GM18909 (cell line): ENCODE measurements around the gene TMEM253.

Experiments
- ATAC-seq: cut with Tn5 transposase; IDR thresholded peaks from one replicate; pipeline ENCODE4 v1.9.1; 2021; ENCODE audit warnings: mild to moderate bottlenecking; ENCODE audit not compliant: unreplicated experiment, poor library complexity

The TMEM253 gene

DNA sequence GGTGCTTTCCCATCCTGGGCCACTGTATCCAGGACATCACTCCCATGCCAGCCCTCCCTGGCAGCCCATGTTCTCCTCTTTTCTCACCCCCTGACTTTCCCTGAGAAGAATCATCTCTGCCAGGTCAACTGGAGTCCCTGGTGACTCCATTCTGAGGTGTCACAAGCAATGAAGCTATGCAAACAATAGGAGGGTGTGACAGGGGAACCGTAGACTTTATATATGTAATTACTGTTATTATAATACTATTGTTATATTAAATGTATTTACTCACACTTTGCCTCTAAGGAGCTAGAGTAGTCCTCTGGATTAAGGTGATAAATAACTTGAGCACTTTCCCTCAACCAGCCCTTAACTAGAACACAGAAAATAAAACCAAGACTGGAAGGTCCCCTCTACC, 11.6 kb upstream of the TMEM253 start:
- ATAC-seq: no peak

DNA sequence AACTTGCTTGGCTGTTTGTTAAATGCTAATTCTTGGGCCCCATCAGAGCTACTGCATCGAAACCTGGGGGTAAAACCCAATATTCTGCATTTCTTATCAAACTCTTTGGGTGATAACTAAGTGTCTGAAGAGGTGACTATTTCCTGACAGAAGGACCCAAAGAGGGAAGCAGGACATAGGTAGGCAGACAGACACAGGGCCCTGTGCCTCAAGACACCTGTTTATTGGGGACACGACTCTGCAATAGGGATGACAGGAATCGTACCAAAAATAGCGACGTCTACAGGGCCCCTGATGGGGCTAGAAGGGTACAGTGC, 11.0 kb upstream of the TMEM253 start:
- no peak for ATAC-seq

DNA sequence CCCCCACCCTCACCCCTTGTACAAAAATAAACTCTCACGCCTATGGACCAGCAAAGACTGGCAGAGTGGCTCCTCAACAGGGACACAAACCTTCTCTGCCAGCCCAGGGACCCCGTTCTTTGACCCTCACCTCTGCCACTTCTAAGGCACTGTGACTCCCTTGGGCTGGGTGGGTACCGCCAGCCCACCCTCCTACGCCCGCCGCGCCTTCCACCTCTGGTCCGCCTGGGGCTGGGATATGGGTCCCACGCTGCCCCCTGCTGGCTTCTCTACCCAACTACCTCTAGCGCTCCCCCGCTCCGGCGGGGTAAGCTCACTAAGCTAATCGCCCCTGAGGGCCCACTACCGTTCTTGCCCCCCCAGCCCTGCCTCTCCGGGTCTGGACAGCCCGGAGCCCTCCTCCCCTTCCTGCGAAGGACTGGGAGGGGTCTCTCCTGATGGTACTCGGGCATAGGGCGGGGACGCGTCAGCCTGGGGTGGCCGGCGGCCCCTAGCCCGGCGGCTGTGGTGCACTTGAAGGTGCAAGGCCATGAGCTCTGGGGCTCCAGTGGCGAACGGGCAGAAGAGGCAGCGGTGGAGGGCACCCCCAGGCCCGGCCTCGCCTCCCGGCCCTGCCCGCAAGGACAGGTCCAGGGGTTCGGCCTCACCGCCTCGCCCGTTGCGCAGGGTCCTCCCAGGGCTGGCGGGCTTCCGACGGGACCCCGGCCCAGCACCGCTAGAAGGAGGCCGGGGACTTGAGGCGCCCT, 10.5 kb upstream of the TMEM253 start:
- ATAC-seq: no peak

DNA sequence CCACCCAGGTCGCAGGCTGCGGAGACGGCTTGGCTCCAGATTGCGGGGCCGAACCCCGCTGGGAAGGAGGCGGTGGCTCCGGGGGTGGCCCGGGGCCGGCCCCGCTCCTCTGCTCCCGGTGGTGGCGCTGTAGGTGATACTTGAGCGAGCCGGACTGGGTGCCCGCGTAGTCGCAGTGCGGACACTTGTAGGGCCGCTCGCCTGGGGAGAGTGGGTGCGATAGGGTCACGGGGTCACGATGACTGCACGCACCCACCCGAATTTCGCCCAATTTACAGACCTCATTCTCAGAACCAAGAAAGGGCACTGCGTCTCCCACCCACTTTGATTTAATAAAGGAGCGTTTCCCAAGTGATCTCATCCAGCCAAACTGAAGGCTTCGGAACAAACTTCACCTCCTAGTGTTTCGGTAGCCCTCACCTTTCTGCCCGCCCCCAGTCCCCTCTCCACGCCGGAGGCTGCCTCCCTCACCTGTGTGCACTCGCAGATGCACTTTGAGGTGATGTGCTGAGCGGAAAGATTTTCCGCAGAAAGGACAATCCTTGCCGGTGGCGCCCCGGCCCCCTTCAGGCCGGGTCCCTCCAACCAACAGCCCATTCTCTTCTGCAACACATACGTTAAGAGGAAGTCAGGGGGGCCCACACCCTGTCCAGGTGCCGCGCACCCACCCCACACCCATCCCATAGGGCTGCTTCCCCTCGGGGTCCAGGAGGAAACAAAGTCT, 9.8 kb upstream of the TMEM253 start:
- ATAC-seq: no peak

DNA sequence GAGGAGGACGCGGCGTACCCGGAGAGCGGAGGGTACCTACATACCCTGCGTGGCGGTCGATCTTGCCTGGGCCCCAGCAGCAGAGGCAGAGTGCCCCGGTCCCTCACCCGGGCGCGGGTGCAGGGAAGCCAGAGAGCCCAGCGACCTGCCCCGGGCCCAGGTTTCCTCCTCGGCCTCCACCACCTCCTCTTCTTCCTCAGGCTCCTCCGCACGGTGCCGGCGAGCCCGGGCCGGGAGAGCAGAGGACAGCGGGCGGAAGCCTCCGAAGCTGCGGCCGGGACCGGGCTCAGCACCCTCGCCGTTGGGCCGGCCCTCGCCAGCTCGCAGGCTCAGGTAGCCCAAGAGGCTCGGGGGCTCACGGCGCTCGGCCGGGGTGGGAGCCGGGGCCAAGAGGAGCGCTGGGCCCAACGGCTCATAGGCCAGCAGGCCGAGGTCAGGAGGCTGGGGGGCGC, 9.0 kb upstream of the TMEM253 start:
- ATAC-seq: no peak

DNA sequence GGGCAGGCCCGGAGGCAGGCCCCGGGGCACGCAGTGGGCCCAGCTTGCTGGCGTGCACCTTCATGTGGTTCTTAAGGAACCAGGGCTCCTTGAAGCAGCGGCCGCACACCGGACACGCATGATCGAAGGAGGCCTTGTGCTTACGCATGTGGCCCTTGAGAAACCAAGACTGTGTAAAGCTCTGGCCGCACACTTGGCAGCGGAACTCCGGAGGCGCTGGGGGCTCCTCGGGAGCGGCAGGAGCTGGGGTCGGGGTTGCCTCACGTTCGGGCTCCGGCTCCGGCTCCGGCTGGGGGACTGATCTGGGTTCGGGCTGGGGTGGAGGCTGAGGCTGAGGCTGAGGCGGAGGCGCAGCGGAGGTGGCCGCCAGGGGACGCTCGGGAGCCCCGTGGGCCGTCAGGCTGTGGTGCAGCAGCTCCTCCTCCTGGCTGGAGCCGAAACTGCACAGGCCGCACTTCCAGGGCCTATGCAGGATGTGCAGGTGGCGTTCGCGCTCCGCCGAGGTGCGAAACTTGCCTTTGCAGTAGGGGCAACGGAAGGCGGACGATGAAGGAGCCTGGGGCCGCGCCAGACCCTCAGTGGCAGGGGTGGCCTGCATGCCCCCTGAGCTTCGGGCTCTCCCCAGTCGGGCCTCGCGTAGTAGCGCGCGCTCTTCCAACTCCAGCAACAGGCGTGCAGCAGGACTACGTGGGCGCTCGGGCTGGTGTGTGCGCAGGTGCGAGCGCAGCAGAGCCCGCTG, 8.4 kb upstream of the TMEM253 start:
- ATAC-seq: peak; percentile 89

DNA sequence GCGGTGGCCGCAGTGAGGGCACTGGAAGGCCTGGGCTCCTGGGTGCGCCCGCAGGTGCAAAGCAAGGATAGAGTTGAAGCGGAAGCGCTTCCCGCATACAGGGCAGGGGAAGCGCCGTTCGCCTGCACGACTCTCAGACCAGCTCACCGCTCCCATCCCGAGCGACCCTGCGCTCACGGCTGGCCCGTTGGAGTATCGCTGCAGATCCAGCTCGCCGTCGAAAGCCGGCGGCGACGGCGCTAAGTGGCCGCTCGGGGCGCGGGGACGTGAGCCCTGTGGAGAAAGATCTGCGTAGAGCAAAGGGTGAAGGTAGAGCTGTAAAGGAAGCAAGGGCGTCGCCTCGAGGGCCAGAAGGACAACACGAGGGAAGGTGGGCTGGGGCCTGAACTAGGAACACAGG, 7.8 kb upstream of the TMEM253 start:
- no peak for ATAC-seq

DNA sequence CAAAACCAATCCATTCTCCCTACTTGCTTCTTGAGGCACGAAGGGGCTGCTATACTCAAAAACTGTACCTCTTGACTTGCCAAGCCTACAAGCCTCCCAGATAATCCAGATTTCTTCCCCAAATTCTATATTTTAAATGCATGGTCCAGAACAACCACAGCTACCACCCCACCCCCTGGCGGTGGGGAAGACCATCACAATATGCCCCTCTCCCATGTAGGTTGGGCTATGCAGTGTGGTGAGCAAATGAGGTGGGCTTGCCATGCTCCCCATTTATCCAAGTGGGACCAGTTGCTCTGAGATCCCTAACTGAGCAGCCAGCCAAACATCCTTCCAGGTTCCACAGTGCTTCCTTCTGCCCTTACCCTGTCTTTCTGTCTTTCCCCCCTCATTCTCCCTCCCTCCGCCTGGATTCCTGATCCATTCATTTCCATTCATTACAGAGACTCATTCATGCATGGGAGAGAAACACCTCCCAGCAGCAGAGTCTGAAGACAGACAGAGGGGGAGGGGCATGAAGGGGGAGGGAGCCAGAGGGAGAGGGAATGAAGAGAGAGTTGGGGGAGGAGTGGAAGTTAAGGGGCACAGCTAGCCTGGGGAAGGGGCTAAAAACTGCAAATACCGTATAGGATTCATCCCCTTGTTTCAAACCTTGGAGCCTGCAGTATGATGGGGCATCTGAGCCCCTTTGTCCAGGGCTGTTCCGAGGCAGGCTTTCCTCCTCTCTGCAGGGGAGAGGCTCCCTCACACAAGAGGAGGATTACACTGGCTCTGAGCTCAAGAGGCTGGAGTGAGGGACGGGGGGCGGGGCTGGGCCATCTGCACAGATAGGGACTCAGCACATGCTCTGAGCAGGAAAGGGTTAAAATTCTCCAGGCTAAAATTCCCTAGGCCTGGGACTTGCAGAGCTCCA, 6.8 kb upstream of the TMEM253 start:
- ATAC-seq: no peak

DNA sequence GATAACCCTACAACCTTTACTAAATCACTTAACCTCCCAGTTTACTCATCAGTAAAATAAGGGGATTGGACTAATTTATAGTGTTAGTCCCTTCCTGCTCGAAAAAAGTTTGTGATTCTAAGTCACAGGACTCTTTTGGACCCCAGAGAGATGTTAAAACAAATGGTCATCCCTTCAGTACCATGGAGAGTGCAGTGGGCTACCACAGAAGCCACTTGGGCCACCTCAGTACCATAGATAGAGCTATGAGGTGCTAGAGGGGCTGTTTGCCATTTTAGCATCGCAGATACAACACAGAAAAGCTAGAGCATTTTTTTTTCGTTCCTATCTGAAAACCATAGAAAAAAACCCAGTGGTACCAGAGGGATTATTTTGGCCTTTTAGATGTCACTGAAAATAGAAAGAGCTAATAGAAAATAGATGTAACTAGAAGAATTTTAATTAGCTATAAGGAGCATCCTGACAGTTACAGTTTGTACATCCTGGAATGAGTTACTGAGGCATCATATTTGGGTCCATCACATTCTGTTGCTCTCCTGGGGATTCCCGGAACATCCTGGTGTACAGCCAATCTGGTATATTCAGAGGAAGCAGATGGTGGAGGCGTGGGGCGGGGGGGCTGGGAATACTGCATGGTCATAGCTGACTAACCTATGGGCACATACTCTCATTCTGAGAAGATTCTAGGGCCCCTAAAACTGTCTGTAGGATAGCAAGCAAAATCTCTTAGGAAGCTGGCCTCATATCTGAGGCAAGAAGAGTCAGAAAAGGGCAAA, 5.2 kb upstream of the TMEM253 start:
- no peak for ATAC-seq

DNA sequence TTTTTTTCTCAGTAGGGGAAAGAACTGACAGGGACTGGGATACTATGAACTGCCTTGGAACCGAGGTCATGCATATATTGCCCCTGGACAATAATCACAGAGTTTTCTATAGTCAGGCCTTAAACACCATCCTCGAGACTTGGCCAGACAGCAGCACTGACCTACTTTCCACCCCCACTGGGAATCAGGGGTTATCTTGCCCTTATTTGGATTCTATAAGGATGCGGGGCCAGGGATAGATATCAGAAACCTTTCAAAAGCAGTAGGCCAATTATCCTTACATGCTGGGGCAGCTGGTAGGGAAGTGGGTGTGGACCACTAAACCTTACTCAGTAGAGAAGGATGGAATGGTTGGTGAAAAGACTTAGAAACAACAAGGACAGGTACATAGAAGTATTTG, 4.4 kb upstream of the TMEM253 start:
- no peak for ATAC-seq

DNA sequence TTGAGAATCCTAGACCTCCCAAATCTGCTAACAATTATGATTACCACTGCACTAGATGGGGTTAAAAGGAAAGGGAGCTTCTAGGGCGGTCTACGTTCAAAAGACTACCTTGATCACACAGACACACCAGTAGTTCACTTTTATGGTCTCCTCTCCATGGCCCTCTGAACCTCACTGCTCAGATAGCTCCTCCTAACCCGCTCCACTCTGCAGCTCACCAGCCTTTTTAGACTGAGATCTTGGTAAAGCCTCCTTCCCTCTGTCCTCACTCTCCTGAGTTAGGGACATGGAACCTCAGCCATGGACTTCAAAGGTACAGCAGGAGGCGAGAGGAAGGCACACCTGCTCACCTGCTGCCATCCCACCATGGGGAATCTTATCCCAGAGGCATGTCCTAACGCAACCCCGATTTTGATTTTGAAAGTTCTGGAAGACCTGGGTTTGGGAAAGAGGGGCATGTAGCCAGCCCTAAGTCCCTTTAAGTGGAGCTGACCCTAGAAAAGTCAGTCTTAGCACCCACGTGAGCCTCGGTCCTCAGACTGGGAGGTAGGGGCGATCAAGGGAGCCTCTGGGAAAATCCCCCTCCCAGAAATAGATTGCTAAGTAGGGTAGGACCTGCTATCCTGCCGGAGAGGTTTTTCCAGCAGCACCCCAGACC, 3.8 kb upstream of the TMEM253 start:
- ATAC-seq: no peak

DNA sequence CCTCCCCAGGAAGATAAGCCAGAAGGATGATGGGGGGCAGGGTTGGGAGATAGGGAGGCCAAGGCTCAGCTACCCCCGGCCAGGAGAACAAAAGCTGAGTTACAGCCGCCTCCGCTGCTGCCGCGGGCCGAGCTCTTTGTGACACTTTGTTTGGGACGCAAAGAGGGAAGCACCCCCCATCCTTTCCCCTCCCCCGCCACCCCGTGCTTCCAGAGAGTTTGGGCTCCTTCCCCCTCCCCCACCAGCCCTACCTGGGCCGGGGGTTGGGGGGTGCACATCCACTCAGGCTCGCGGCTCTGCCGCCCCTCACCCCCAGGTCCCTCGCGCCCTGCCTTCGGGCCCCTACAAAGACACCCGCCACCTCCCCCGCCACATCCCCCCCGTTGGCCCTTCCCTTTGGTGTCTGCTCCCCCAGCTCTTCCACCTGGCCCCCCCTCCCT, 3.2 kb upstream of the TMEM253 start:
- ATAC-seq: no peak

DNA sequence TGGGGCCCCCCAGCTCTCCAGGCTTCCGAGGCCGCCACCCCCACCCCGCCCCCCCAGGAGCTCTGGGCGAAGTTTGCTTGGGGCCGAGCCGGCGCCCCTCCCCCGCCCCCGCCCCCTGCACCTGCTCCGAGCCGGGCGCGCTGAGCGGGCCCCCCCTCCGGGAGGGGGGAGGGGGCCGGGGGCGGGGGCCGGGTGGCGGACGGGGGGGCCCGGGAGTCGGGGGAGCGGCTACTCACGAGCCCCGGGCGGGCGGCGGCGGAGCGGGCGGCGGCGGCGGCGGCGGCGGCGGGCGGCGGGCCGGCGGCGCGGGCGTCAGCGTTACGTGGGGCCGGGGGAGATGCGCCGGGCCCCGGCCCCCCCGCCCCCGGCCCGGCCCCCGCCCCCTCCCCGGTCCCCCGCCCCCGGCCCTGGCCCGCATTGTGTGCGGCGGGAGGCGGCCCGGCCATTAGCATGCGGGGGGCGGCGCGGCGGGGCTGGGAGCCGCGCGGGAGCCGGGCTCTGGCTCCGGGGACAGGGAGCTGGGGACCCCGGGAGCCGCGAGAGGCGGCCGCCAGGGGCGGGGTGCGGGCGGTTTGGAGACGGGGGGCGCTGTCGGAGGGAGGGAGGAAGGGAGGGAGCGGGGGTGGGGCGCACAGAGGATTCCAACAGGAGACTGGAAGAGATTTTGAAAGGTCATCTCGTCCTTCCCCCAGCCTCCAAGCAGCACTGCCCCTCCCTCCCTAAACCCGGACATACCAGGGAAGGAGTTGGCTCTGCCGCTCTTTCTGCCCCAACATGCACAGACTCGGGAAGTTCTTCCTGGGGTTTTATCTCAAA, 2.6 kb upstream of the TMEM253 start, which contains the start of gene ZNF219:
Gene ZNF219 (minus strand): TSS at position 580 of the 816 bp plus-strand sequence. CDS start 5,064 bp downstream, outside the sequence.
- no peak for ATAC-seq

DNA sequence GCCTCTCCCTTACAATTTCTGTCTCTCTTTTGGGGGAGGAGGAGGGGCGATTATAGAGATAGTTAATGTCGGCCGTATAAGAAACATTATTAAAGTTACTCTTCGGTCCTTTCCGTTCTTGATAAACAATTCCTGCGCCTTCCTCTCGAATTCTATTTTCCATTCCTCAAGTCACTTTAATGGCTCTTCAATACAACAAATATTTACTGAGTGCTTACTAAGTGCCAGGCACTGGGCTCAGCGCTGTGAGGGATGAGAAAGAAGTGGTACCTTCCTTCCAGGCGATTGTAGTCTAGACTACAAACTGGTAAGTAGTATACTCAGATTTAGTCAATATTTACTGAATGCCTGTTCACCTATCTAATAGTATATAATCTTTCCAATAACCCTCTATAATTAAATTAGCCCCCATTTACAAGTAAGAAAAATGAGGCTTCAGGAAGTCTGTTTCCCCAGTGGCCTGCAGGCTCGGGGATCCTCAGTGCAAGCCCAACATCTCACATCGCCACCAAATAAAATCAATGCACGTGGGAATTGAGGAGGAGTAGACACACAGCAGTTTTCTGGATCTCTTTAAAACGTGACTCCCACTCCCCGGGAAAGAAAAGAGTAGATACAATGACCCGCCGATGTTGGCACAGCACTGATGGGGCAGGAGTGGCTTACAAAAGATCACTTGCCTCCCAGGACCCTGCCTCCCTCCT, 1.8 kb upstream of the TMEM253 start:
- ATAC-seq: no peak

DNA sequence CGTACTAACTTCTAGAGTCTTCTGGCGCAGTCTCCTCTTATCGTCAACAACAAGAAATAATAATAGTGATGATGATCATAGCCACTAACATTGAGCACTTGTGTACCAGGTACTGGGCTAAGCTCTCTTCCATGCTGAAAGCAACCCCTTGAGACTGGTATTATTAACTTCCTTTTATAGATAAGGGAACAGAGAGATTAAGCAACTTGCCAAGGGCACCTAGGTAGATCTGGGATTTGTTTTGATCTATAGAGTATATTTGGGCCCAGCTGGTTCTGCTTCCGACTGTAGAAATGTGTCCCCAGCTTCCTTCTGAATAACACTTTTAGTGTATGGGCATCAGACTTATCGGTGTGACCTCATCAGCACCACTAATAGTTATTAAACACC, 1.3 kb upstream of the TMEM253 start:
- ATAC-seq: no peak

DNA sequence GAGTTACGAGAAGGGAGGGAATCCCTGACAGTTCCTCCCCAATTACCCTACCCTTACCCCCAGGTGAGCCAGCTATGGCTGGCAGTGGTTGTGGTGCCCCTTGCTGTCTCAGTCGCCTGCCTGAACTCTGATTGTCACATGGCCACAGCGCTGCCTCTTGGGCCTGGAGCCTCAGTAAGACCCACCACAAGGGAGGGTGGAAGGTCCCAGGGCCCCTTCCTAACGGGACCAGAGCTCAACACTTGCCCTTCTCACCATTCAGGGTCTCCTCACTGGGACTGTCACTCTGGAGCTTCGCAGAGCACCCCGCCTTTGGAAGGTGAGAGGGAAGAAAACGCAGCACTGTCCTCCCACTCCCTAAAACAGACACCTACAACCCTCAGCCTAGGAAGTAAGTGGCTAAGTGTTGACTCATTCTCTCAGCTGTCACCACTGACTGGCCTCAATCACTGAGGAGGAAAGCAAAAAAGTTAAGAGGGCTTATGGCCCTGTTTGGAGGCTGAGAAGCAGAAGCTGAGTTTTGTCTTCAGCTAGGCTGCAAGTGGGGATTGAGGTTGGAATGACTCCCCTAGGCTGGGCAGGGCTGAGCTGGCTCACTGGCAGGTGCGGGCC, 1.0 kb downstream of the TMEM253 start:
- ATAC-seq: no peak
